ENCODE data around the gene BCAS1.

- TF ChIP-seq CTCF (conservative IDR thresholded peaks at IDR 0.05) (no peak), ZFX (IDR thresholded peaks at IDR 0.05) (no peak)
Observed at GRCh38 chr20:53970232-53970631, 100.2 kb downstream of the BCAS1 start.

Measured in C4-2B (cell line).